HG03175 (cell line): ENCODE measurements around the gene NRG3.
"Not testable (repeated sequence)": the region's sequence is repeated elsewhere in the genome, so short reads cannot be mapped to it uniquely, and the experiment has no call there.

ENCODE experiments used
- ATAC-seq: cut with Tn5 transposase; IDR thresholded peaks from one replicate; pipeline ENCODE4 v1.9.1; 2021; ENCODE audit warnings: mild to moderate bottlenecking, moderate library complexity; ENCODE audit not compliant: unreplicated experiment

NRG3 gene

GRCh38 chr10:81953420-81953819 is 78.4 kb downstream of the NRG3 start:
- ATAC-seq: no peak

- ATAC-seq: no peak
Measured at GRCh38 chr10:81957976-81958375, 83.0 kb downstream of the NRG3 start.

GRCh38 chr10:81959016-81959415 is 84.0 kb downstream of the NRG3 start:
- ATAC-seq: no peak

- ATAC-seq: no peak
Measured at GRCh38 chr10:81961451-81962184, 86.6 kb downstream of the NRG3 start.

GRCh38 chr10:81963606-81964005 is 88.6 kb downstream of the NRG3 start:
- ATAC-seq: no peak

GRCh38 chr10:81967716-81968115 is 92.7 kb downstream of the NRG3 start:
- no peak for ATAC-seq

- no peak for ATAC-seq
Measured at GRCh38 chr10:81969136-81969535, 94.1 kb downstream of the NRG3 start.

- ATAC-seq: no peak
Measured at GRCh38 chr10:81978238-81978637, 103.2 kb downstream of the NRG3 start.

- ATAC-seq: no peak
Measured at GRCh38 chr10:81981724-81982123, 106.7 kb downstream of the NRG3 start.

- ATAC-seq: no peak
Measured at GRCh38 chr10:81984428-81984827, 109.4 kb downstream of the NRG3 start.

GRCh38 chr10:81995254-81995653 is 120.3 kb downstream of the NRG3 start:
- no peak for ATAC-seq

GRCh38 chr10:81996927-81997326 is 121.9 kb downstream of the NRG3 start:
- no peak for ATAC-seq

- no peak for ATAC-seq
Measured at GRCh38 chr10:82020999-82021398, 146.0 kb downstream of the NRG3 start.

- ATAC-seq: no peak
Measured at GRCh38 chr10:82027711-82028110, 152.7 kb downstream of the NRG3 start.

GRCh38 chr10:82037076-82037475 is 162.1 kb downstream of the NRG3 start:
- no peak for ATAC-seq

- ATAC-seq: no peak
Measured at GRCh38 chr10:82038587-82038986, 163.6 kb downstream of the NRG3 start.

- no peak for ATAC-seq
Measured at GRCh38 chr10:82040336-82040735, 165.3 kb downstream of the NRG3 start.

- no peak for ATAC-seq
Measured at GRCh38 chr10:82041018-82041417, 166.0 kb downstream of the NRG3 start.

- ATAC-seq: no peak
Measured at GRCh38 chr10:82056391-82056790, 181.4 kb downstream of the NRG3 start.

- ATAC-seq: not testable (repeated sequence)
Measured at GRCh38 chr10:82067192-82067591, 192.2 kb downstream of the NRG3 start.

- ATAC-seq: no peak
Measured at GRCh38 chr10:82068501-82068900, 193.5 kb downstream of the NRG3 start.

- ATAC-seq: no peak
Measured at GRCh38 chr10:82071231-82071630, 196.2 kb downstream of the NRG3 start.

GRCh38 chr10:82072124-82072523 is 197.1 kb downstream of the NRG3 start:
- no peak for ATAC-seq
